GM12891 (cell line): ENCODE data around the gene KRT16.

Experiments
- PAX5 ChIP-seq: IDR thresholded peaks from 2 replicates; pipeline ENCODE4 v1.6.1; 2011; ENCODE audit warnings: low read length, moderate library complexity, mild to moderate bottlenecking; ENCODE audit not compliant: insufficient read depth, severe bottlenecking
- POLR2A ChIP-seq: IDR thresholded peaks from 2 replicates; pipeline ENCODE4 v1.6.1; 2011; ENCODE audit warnings: low read depth, low read length, control low read depth
- POLR2AphosphoS5 ChIP-seq: IDR thresholded peaks from 2 replicates; pipeline ENCODE4 v1.6.1; 2011; ENCODE audit warnings: low read depth, low read length, control low read depth

GRCh38 chr17:41654678-41655607 is 42.4 kb upstream of the KRT16 start:
- TF ChIP-seq POLR2A (no peak), POLR2AphosphoS5 (no peak), PAX5 (no peak)
